Activated B cell treated with CpG ODN at 0.5 μM for 24 hours (primary cell): ENCODE measurements around the gene ERC1. TPM values are rescaled to one million over a fixed set of nuclear protein-coding genes. Genes with fewer than 3 reads are reported as not detected.

Experiments used
- ATAC-seq: fragments of 200-7000 bp; cut with Tn5 transposase; one replicate; pipeline ENCODE4 v1.10.0; 2021; ENCODE audit warnings: low read depth, mild to moderate bottlenecking, moderate library complexity
- CTCF ChIA-PET: fragments of 350-600 bp; sonication (Branson Sonifier 250); formaldehyde crosslinking; loops from one replicate; lab custom pipeline; 2021; ENCODE audit warnings: antibody characterized with exemption; lab: Charles Lee
- POLR2A ChIA-PET: fragments of 350-600 bp; sonication (Branson Sonifier 250); formaldehyde crosslinking; loops from one replicate; lab custom pipeline; 2021; ENCODE audit warnings: antibody characterized with exemption; lab: Charles Lee
- DNase-seq: peaks from one replicate; pipeline ENCODE4 v3.0.0; 2022
- H3K27ac Mint-ChIP-seq: one replicate; pipeline ENCODE4 v1.8.0; 2020; ENCODE audit warnings: mixed read lengths
- H3K27me3 Mint-ChIP-seq: one replicate; pipeline ENCODE4 v1.8.0; 2021; ENCODE audit warnings: mixed read lengths
- H3K36me3 Mint-ChIP-seq: one replicate; pipeline ENCODE4 v1.8.0; 2021; ENCODE audit warnings: low read depth, mixed read lengths
- H3K4me1 Mint-ChIP-seq: one replicate; pipeline ENCODE4 v1.8.0; 2021; ENCODE audit warnings: mixed read lengths
- H3K4me3 Mint-ChIP-seq: one replicate; pipeline ENCODE4 v1.8.0; 2020; ENCODE audit warnings: mild to moderate bottlenecking, mixed read lengths
- H3K9me3 Mint-ChIP-seq: one replicate; pipeline ENCODE4 v1.8.0; 2020; ENCODE audit warnings: mixed read lengths
- CTCF ChIP-seq: fragments of 200-600 bp; IDR thresholded peaks from one replicate; pipeline ENCODE4 v1.8.0; 2022; ENCODE audit warnings: antibody characterized with exemption, mild to moderate bottlenecking
- intact Hi-C: fragments of 100-400 bp; cut with micrococcal nuclease; formaldehyde crosslinking; loops from one replicate; pipeline ENCODE4 v1.15.1; 2024
- total RNA-seq: library from RNA; stranded (reverse); gene quantifications from 2 replicates; pipeline ENCODE4 v1.2.3, GENCODE V29; 2022

ERC1 gene
- total RNA-seq, 1 donor from 2014 or later, result 57.0 TPM

DNA sequence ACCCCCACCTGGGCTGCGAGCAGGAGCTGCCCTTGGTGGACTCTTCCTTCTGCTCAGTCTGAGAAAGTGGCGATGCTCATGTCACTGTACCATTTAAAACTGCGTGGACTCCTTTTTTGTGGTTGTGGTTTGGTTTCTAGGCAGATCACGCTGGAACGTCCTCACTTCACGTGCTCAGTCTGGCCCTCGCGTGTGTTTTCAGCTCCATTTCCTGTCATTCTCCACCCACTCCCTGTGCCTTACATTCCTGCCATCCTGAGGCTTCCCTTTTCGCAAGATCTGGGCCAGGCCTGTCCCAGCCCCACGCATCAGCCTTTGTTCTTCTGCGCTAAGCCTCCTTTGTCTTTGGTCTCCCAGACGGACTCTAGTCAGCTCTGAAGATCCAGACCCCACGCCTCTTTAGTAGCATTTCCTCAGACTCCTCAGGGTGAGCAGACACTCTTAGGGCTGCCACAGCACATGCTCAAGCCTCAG lies 497.9 kb downstream of the ERC1 start:
- intact Hi-C loops, result no loop called here
- ChIA-PET CTCF (no interaction called here), POLR2A (no interaction called here)
- TF ChIP-seq CTCF, result no peak
- no peaks in the 10 kb centered on the region for H3K27me3 Mint-ChIP-seq
- peaks cover 50% of the 10 kb centered on the region for H3K36me3 Mint-ChIP-seq
- peak overlapping the region; percentile 13 for H3K27ac Mint-ChIP-seq
- H3K4me3 Mint-ChIP-seq, result no peak overlapping the region
- no peaks in the 10 kb centered on the region for H3K9me3 Mint-ChIP-seq
- no peaks in the 10 kb centered on the region for H3K4me1 Mint-ChIP-seq
- DNase-seq (no peak), ATAC-seq (no peak)

DNA sequence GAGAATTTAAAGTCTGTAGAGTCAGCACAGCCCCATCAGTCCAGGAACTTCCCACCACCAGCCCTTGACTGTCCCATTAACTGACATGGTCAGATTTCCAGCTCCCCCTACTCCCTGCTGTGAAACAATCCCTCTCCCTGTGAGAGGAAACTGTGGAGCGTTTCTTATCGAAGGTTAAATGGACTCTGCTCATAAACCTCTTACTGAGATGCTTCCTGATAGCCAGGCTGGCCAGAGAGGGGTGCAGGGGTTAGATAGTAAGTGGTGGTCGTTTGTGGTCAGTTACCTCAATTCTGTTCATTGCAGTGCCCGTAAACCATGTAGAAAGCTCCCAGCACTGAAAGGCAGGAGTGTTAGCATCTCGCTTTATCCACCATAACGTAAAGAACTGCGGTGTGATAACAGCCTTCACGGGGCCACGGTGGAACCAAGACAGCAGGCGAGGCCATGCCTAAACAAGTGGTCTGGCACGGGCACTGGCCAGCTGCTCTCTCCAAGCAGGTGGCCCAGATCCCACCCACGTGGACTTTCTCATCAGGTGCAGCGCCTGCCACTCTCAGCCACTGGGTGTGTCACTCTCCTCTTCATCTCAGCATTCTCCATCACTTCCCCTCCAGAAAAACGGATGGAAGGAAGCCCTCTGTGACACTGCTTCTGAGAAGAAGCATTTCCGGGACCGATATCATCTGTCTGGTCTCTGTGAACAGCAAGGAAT lies 501.1 kb downstream of the ERC1 start:
- H3K27me3 Mint-ChIP-seq, result no peaks in the 10 kb centered on the region
- ChIA-PET POLR2A (no interaction called here), CTCF (no interaction called here)
- H3K36me3 Mint-ChIP-seq, result peaks cover 50% of the 10 kb centered on the region
- ATAC-seq (no peak), DNase-seq (no peak)
- TF ChIP-seq CTCF, result no peak
- no peaks in the 10 kb centered on the region for H3K9me3 Mint-ChIP-seq
- intact Hi-C loops, result no loop called here
- H3K27ac Mint-ChIP-seq, result no peak overlapping the region
- H3K4me1 Mint-ChIP-seq, result no peaks in the 10 kb centered on the region
- H3K4me3 Mint-ChIP-seq, result no peak overlapping the region

GRCh38 chr12:1493781-1494565 lies 502.9 kb downstream of the ERC1 start:
- Mint-ChIP-seq H3K4me1 (no peaks in the 10 kb centered on the region), H3K4me3 (no peak overlapping the region), H3K27ac (no peak overlapping the region), H3K9me3 (no peaks in the 10 kb centered on the region), H3K36me3 (peaks cover 46% of the 10 kb centered on the region), H3K27me3 (no peaks in the 10 kb centered on the region)
- no peak for TF ChIP-seq CTCF
- POLR2A ChIA-PET, result no interaction called here
- CTCF ChIA-PET, result no interaction called here
- intact Hi-C loops, result no loop called here
- DNase-seq (no peak), ATAC-seq (no peak)

GRCh38 chr12:1494856-1495255 lies 503.8 kb downstream of the ERC1 start:
- Mint-ChIP-seq H3K27me3 (no peaks in the 10 kb centered on the region), H3K9me3 (no peaks in the 10 kb centered on the region), H3K27ac (no peak overlapping the region), H3K4me3 (no peak overlapping the region), H3K36me3 (peaks cover 39% of the 10 kb centered on the region), H3K4me1 (no peaks in the 10 kb centered on the region)
- no peak for TF ChIP-seq CTCF
- DNase-seq, result no peak
- no peak for ATAC-seq
- CTCF ChIA-PET, result no interaction called here
- POLR2A ChIA-PET, result no interaction called here
- intact Hi-C loops, result no loop called here

DNA sequence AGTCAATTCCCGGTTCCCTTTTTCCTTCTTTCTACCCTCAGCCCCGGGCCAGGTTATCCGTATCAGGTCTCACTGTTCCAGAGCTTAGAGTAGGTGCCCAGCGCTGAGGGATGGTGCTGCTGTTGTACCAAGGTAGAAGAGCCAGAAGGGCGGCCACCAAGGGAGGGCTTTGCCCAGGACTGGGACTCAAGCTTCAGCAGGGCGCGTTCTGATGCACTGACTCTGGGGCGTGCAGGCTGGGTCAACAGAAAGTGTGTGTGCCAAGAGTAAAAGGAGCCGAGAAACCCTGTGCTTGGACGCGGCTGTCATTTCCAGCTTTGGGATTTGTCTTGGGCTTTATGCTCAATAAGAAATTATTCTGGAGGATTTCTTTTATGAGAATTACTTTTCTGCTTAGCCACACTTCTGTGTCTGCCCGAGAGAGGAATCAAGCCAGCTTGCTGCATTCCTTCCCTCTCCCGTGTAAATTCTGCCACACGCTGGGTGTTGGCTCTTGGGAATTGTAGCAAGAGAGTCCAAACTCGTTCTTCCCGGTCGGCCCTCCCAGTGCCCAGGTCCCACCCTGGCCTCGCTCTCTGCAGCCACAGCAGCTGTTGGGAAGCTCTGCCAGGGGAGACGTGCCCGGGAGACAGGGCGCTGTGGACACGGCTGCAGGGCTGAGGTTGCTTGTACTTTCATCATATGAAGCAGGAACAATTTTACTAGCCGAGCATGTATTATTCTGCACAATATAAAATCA lies 505.3 kb downstream of the ERC1 start:
- ChIA-PET POLR2A (no interaction called here), CTCF (no interaction called here)
- Mint-ChIP-seq H3K27me3 (no peaks in the 10 kb centered on the region), H3K36me3 (peaks cover 24% of the 10 kb centered on the region), H3K27ac (no peak overlapping the region), H3K9me3 (no peaks in the 10 kb centered on the region), H3K4me3 (no peak overlapping the region), H3K4me1 (no peaks in the 10 kb centered on the region)
- ATAC-seq (no peak), DNase-seq (no peak)
- TF ChIP-seq CTCF, result no peak
- intact Hi-C loops, result no loop called here
